CD4-positive, alpha-beta T cell treated with Interleukin-2 at 100 ng/mL for 4 hours (primary cell): ENCODE results near the gene MAML3.

Experiments
- DNase-seq: peaks from one replicate; pipeline ENCODE4 v3.0.0-alpha.2; 2020; ENCODE audit warnings: low spot score

Gene MAML3

DNA sequence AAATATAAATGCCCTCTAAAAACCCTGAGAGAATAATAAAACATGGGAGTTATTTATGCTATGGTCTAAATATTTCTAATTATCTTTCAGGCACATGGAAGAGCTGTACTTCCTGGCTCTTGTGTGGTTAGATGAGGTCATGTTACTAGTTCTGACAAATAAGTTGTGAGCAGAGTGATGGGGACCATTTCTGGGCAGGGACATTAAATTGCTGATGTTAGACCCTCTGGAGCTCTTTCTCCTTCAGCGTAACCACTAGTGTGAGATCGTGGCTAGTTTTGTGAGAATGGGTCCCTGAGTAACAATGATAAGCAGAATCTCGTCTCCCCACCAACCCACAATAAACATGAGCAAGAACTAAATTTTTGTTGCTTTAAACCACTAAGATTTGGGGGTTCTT is 108.0 kb downstream of the MAML3 start:
- no peak for DNase-seq

DNA sequence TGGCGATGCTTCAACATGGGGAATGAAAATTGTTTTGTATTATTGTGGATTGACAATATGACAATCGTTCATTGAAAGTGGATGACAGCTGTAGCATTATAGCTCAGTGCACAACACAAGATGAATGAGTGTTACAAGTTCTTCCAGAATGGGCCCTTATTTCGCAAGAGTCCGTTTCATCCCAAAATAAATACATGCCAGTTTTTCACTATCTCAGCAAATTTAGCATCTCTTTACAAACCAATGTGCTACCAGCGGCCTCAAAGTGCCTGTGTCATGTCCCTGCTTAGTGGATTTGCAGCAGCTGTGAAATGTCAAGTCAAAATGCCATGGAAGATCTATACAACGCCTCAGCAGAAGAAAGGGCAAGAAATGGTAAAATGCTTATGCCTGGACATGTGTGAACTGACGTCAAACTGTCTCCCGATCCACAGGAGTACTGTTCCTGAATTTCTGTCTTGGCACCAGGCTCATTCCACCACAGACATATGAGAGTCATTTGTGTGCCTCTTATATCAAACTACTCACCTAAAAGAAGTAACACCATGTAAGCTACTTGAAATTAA is 109.6 kb downstream of the MAML3 start:
- DNase-seq: no peak

- no peak for DNase-seq
Measured at GRCh38 chr4:140042634-140043033, 111.3 kb downstream of the MAML3 start.

GRCh38 chr4:140038031-140038533 is 115.9 kb downstream of the MAML3 start:
- no peak for DNase-seq

DNA sequence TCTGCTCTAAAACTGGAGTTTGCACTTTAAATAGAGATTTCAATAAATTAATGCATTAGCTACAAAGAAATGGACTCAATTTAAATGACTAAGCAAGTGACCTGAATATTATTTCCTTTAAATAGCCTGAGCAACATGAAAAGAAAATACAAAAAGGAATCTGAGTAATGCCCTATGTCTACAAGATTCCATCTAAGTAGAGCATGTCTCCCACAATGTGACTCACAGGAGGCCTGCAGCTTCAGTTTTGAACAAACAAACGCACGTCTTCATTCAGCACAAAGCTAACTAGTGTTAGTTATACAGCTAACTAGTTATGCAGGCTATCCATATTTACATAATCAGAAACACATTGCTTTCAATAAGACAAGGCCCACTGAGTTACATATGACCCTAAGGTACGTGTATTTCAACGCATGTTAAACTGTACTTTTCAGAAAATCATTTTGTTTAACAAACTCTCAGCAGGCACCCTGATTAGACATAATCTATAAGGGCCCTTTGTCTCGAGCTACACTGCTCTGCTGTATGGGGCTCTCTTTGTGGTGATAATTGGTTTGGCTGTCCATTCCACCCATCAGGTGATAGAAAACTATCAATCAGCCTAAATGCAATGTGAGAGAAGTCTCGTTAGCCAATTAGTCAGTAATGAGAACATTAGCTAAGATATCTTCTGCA is 116.5 kb downstream of the MAML3 start:
- DNase-seq: no peak

DNA sequence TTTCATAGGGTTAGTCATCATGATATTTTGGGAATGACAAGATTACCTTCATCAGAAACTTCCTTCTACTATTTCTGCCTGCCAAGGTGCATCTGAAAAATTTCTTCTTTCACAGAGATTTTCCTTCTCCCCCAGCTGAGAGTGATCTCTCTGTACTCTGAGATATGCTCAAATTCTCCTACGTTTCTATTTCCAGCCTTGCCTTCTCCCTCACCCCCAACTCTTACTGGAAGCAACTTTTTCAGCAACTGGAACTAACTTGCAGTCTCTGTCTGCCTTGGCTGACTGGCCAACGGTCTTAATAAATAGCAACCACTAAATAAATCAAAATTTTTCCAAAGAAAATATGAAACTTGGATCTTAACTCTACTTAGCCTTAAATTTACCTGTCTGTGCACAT is 122.3 kb downstream of the MAML3 start:
- DNase-seq: no peak

- no peak for DNase-seq
Measured at GRCh38 chr4:140031061-140031460, 122.9 kb downstream of the MAML3 start.

DNA sequence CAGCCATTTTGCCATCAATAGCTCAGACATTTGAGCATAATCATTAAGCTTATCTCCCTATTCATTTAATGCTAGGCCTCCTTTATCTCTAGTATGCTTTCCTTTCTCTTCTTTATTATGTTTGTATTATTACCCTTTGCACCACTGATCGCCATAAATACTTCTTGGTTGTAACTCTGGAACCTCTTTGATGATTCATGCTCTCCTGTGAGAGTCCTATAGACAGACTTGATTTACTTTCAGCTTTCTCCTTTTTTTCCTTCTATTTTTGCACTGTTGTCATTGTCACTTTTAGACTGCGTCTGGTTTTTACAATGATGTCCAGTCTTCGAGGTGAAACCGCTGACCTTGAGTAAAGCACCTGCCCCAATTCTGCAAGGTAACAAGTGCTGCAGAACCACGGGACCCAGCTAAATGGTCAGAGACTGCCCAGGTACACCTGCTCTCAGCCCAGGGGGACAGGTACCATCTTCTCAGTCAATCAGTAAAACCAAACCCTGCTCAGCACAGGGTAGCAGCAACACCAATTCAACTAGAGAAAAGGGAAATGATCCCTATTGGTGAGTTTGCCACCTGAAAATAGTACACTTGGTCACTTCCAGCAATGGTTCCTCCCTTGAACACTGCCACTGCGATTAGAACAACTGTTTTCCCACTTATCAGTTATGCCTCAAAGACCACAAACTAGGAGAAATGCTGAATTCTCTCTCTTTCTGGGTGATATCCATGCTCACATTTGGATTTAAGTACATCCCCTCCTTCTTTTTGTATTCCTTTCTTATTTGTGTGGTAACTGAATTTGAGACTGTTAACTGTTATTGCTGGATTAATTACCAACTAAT is 125.1 kb downstream of the MAML3 start:
- no peak for DNase-seq

GRCh38 chr4:140028101-140028500 is 125.9 kb downstream of the MAML3 start:
- DNase-seq: no peak

- no peak for DNase-seq
Measured at GRCh38 chr4:140027101-140027500, 126.9 kb downstream of the MAML3 start.

DNA sequence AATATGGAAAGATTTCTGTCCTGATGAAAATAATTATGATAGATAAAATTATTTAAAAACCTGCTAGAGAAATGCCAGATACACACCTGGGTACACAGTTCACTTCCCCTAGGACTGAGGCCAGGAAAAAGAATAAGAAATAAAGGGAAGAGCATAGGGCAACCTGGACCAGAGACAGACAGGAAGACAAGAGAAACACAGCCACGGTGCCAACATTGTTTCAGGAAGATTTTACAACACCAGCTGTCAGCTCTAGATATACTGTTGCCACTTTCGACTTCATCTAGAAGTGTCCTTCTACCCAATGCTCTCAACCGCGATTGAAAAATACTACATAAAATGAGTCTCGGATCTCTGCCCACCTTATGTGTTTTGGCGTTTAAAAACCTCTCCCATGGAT is 128.5 kb downstream of the MAML3 start:
- no peak for DNase-seq

GRCh38 chr4:140020457-140021361 is 133.3 kb downstream of the MAML3 start:
- no peak for DNase-seq

DNA sequence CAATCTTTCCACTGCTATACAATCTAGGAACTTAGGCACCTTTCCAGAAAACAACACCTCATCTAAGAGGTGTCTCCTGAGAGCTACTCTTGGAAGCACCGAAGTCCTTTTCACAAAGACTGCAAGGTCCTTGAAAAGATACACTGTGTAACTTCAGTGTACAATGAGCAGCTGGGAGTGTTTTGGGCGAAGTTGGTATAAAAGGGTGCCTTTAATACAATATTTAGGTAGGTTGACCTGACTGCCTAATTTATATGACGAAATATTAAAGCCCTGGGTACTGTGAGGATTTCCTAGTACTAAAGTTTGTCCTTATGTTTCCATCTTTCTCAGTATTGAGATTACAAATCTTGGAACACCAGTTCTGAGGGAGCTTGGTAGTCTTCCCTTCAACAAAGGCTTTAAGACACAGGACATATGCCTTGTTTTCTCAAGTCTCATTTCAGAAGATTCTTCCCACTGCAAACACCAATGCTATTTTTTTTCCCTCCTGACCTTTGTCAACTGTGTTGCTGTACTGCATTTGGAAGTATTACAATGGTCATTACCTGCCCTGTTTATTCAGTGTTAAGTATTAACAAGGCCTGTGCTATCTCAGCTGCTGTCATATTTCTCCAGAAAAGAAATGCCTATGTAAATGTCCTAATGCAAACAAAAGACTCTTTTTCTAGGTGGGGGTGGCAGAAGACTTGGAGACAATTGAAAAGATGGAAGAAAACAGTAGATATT is 134.2 kb downstream of the MAML3 start:
- no peak for DNase-seq

GRCh38 chr4:140018931-140019618 is 134.9 kb downstream of the MAML3 start:
- no peak for DNase-seq

DNA sequence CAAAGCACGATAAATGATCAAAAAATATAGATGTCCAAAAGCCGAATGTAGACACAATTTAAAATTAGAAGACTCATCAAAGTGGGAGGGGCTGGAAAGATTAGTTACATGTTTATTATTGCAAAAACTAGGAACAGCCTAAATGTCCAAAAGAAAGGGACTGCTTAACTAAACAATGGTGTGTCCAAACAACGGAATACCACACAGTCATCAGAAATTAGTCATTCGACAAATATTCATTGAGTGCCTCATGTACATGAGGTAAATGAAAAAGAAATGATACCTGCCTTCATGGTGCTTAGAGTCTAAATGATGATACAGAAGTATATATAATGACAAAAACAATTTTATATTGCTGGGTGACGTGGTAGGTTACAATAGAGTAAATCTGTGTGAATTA is 139.7 kb downstream of the MAML3 start:
- no peak for DNase-seq

GRCh38 chr4:140012688-140013486 is 141.1 kb downstream of the MAML3 start:
- DNase-seq: peak; percentile 70

GRCh38 chr4:140005699-140006098 is 148.3 kb downstream of the MAML3 start:
- no peak for DNase-seq

- DNase-seq: no peak
Measured at GRCh38 chr4:140004922-140005627, 148.9 kb downstream of the MAML3 start.

DNA sequence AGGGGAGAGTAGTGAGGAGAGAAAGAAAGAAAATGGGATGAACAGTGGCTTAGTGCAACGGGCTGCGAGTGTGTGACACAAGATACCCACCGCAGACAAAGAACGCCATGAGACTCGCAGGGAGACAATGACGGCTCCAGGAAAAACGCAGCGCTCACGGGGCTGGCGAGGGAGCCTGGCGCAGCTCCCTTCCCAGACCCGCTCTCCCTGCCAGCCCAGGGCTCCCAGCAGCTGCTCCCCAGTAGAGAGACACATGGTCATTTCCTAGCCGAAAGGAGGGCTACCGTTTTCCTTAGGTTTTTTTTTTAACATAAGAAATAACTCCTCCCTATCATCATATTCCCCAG is 149.5 kb downstream of the MAML3 start:
- DNase-seq: no peak
